OCI-LY3 (cell line): ENCODE data around the gene TDRD1.

Source experiments
- H2AFZ ChIP-seq: fragments of 200-600, 300-600 bp; shearing (Covaris generic); 2 replicates; pipeline ENCODE4 v1.6.0; 2014; ENCODE audit warnings: antibody characterized with exemption, low read depth, low read length
- H3K27ac ChIP-seq: fragments of 200-600, 300-600 bp; sonication (generic); 2 replicates; pipeline ENCODE4 v1.5.1; 2014; ENCODE audit warnings: mild to moderate bottlenecking, low read length, moderate library complexity, mixed read lengths
- H3K27me3 ChIP-seq: fragments of 200-600, 300-600 bp; sonication (generic); 2 replicates; pipeline ENCODE4 v1.6.1; 2014; ENCODE audit warnings: low read depth, low read length, mixed read lengths
- H3K36me3 ChIP-seq: fragments of 200-600, 300-600 bp; sonication (generic); replicated peaks from 2 replicates; pipeline ENCODE3; 2014; ENCODE audit warnings: low read depth, low read length, mixed read lengths
- H3K4me1 ChIP-seq: fragments of 300-600, 200-600 bp; sonication (generic); 2 replicates; pipeline ENCODE4 v1.6.1; 2014; ENCODE audit warnings: low read length, mixed read lengths
- H3K4me2 ChIP-seq: fragments of 200-600, 300-600 bp; sonication (generic); 2 replicates; pipeline ENCODE4 v1.6.1; 2014; ENCODE audit warnings: low read length, mixed read lengths
- H3K4me3 ChIP-seq: fragments of 300-600, 200-600 bp; sonication (generic); 2 replicates; pipeline ENCODE4 v1.5.1; 2014; ENCODE audit warnings: antibody characterized with exemption, mild to moderate bottlenecking, low read length, moderate library complexity
- H3K79me2 ChIP-seq: fragments of 300-600, 200-600 bp; shearing (Covaris generic); 2 replicates; pipeline ENCODE4 v1.6.1; 2014; ENCODE audit warnings: mild to moderate bottlenecking, low read length, mixed read lengths
- H3K9ac ChIP-seq: fragments of 300-600, 200-600 bp; shearing (Covaris generic); 2 replicates; pipeline ENCODE4 v1.6.0; 2014; ENCODE audit warnings: mild to moderate bottlenecking, low read length, moderate library complexity
- H3K9me3 ChIP-seq: fragments of 200-600, 300-600 bp; shearing (Covaris generic); 2 replicates; pipeline ENCODE4 v1.6.1; 2014; ENCODE audit warnings: low read length, mixed read lengths; ENCODE audit not compliant: insufficient read depth
- H4K20me1 ChIP-seq: fragments of 200-600, 300-600 bp; sonication (generic); 2 replicates; pipeline ENCODE4 v1.6.1; 2016; ENCODE audit warnings: low read length, mixed read lengths; ENCODE audit not compliant: insufficient read depth
- EZH2phosphoT487 ChIP-seq: fragments of 200-600 bp; shearing (Covaris generic); IDR thresholded peaks from 2 replicates; pipeline ENCODE4 v1.6.1; 2018; ENCODE audit warnings: antibody characterized with exemption, mixed run types, low read depth
- TF ChIP-seq, protein P1 (sequence below): fragments of 200-600, 300-600 bp; sonication (generic); IDR thresholded peaks from 2 replicates; pipeline ENCODE4 v1.5.1; 2014; ENCODE audit warnings: antibody characterized with exemption, low read length, low read depth

TDRD1 gene

DNA sequence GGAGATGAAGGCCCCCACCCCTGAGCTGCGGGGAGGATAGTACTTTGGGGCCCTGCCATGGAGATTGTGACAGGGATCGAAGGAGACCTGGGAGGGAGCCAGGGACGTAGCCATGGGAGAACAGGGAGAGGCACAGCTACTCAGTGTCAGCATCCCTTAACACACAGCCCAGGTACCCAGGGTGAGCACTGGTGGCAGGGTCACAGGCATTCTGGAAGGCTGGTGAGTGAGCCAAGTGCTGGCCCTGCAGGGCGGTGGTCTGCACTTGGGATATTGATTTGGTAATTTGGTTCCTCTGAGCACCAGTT is 99.7 kb downstream of the TDRD1 start:
- Histone ChIP-seq H3K4me3 (no peak overlapping the region), H3K9me3 (no peaks in the 10 kb centered on the region), H3K9ac (no peak overlapping the region), H3K27ac (no peak overlapping the region), H3K36me3 (no peaks in the 10 kb centered on the region), H3K4me2 (no peak overlapping the region), H2AFZ (no peak overlapping the region), H3K79me2 (no peaks in the 10 kb centered on the region), H3K4me1 (no peaks in the 10 kb centered on the region), H3K27me3 (no peaks in the 10 kb centered on the region), H4K20me1 (no peaks in the 10 kb centered on the region)
- TF ChIP-seq EZH2phosphoT487: no peak
- TF ChIP-seq, protein P1, sequence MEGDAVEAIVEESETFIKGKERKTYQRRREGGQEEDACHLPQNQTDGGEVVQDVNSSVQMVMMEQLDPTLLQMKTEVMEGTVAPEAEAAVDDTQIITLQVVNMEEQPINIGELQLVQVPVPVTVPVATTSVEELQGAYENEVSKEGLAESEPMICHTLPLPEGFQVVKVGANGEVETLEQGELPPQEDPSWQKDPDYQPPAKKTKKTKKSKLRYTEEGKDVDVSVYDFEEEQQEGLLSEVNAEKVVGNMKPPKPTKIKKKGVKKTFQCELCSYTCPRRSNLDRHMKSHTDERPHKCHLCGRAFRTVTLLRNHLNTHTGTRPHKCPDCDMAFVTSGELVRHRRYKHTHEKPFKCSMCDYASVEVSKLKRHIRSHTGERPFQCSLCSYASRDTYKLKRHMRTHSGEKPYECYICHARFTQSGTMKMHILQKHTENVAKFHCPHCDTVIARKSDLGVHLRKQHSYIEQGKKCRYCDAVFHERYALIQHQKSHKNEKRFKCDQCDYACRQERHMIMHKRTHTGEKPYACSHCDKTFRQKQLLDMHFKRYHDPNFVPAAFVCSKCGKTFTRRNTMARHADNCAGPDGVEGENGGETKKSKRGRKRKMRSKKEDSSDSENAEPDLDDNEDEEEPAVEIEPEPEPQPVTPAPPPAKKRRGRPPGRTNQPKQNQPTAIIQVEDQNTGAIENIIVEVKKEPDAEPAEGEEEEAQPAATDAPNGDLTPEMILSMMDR: no peak

DNA sequence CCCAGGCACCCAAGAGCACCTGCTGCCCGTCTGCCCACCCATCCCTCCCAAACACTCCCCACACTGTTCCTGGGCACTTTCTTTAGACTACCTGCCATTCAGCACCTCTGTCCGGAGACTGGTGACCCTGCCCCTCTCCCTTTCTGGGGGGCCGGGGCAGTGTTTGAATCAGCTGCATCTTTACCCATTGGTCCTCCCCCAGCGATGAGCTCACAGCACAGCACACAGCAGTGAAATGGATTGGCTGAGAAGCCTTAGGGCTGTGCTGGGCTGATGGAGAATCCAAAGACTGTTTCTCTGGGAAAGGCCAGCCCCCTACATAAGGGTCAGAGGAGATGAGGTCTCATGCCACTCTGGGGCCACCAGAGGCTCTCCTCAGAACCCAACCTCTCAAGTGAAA is 100.1 kb downstream of the TDRD1 start:
- no peak overlapping the region for H3K27ac ChIP-seq
- no peaks in the 10 kb centered on the region for H4K20me1 ChIP-seq
- H3K27me3 ChIP-seq: no peaks in the 10 kb centered on the region
- H2AFZ ChIP-seq: no peak overlapping the region
- TF ChIP-seq, protein P1: no peak
- TF ChIP-seq EZH2phosphoT487: no peak
- H3K4me1 ChIP-seq: no peaks in the 10 kb centered on the region
- no peaks in the 10 kb centered on the region for H3K9me3 ChIP-seq
- H3K79me2 ChIP-seq: no peaks in the 10 kb centered on the region
- H3K36me3 ChIP-seq: no peaks in the 10 kb centered on the region
- no peak overlapping the region for H3K4me3 ChIP-seq
- no peak overlapping the region for H3K9ac ChIP-seq
- H3K4me2 ChIP-seq: no peak overlapping the region

- no peak overlapping the region for H3K4me3 ChIP-seq
- no peaks in the 10 kb centered on the region for H3K79me2 ChIP-seq
- no peaks in the 10 kb centered on the region for H4K20me1 ChIP-seq
- no peak overlapping the region for H3K9ac ChIP-seq
- H3K27me3 ChIP-seq: no peaks in the 10 kb centered on the region
- H3K4me1 ChIP-seq: no peaks in the 10 kb centered on the region
- no peaks in the 10 kb centered on the region for H3K9me3 ChIP-seq
- no peak overlapping the region for H2AFZ ChIP-seq
- no peaks in the 10 kb centered on the region for H3K36me3 ChIP-seq
- no peak overlapping the region for H3K4me2 ChIP-seq
- no peak overlapping the region for H3K27ac ChIP-seq
- TF ChIP-seq, protein P1: no peak
- TF ChIP-seq EZH2phosphoT487: no peak
Observed at GRCh38 chr10:114279901-114280644, 100.9 kb downstream of the TDRD1 start.

GRCh38 chr10:114281006-114281405 is 101.9 kb downstream of the TDRD1 start:
- H3K36me3 ChIP-seq: no peaks in the 10 kb centered on the region
- no peaks in the 10 kb centered on the region for H3K79me2 ChIP-seq
- no peaks in the 10 kb centered on the region for H4K20me1 ChIP-seq
- H3K4me2 ChIP-seq: no peak overlapping the region
- H3K4me3 ChIP-seq: no peak overlapping the region
- no peak overlapping the region for H3K27ac ChIP-seq
- H3K9ac ChIP-seq: no peak overlapping the region
- no peak overlapping the region for H2AFZ ChIP-seq
- no peaks in the 10 kb centered on the region for H3K27me3 ChIP-seq
- no peaks in the 10 kb centered on the region for H3K9me3 ChIP-seq
- no peaks in the 10 kb centered on the region for H3K4me1 ChIP-seq
- TF ChIP-seq EZH2phosphoT487: no peak
- TF ChIP-seq, protein P1: no peak
